HTR-8/SVneo (cell line): Measurements from ENCODE around the gene STMN1.

Source experiments
- DNase-seq: peaks from one replicate; pipeline ENCODE4 v3.0.0; 2011; ENCODE audit warnings: low spot score, mixed read lengths; ENCODE audit not compliant: insufficient read length
- FAIRE-seq: peaks from 2 replicates; lab custom pipeline; 2011; peaks lifted over from hg19 to GRCh38; lab: Jason Lieb, UNC

Gene STMN1

DNA sequence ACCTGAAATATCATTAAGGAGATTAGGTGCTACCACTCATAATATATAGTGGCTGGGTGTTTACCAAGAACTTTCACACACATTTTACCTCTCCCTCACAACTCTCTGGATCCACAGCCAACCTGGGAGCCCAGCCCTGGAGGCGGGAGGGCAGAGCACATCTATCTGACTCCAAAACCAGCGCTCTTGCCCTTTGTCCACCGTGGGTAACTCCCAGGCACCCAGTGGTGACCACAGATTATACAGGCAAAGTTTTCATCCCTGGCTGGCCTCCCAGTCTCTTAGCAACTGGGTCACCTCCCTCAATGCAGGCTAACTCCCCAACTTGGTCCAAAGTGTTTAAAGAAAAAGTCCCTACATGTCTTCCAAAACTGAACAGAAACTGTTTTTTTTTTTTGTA lies 33.1 kb downstream of the STMN1 start:
- no peak for DNase-seq
- FAIRE-seq: no peak

DNA sequence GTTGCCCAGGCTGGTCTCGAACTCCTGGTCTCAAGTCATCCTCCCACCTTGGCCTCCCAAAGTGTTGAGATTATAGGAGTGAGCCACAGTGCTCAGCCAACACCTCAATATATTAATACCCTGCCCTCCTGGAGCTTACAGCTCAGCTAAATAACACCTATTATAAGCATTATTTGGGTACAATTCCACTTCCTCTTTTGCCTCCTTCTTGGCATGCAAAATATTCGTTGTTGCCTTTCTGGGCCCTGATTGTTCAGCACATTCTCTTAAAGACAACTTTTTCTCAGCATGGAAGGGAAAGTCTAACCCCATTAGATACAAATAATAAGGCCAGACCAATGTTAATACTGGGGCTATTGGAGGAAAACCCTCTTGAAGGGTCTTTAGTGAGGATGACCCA lies 33.5 kb downstream of the STMN1 start:
- DNase-seq (no peak), FAIRE-seq (no peak)

DNA sequence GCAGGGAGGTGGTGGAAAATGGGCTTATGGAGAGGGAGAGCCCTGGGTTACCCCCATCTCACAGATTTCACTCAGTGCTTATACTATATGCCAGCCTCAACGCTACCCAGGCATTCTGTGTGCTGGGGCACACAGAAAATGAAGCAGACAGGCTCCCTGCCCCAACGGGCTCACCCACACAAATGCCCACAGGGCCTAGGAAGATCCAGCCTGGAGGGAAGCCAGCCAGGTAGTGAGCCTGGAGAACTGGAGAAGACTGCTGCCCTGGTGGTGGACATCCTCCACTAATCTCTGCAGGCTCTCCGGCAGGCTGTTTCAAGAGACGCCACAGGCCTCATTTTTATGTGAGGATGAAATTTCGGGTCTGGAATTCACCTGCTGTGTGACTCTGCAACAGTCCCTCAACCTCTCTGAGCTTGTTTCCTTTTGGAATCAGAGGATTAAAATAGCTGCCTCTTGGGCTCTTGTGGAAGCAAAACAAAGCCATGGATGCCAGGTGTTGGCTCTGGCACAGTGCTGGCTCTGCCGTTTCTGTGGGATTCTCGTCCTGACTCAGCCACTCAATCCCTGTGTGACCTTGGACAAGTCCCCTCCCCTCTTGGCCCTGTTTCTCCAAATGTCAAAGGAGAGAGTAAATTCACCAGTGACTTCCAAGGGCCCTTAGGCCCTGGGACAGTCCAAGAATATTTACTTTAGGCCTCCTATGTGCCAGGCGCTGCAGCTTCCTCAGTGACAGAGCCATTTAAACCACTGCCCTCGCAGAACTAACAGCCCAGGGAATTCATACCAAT lies 34.3 kb downstream of the STMN1 start:
- no peak for FAIRE-seq
- no peak for DNase-seq

DNA sequence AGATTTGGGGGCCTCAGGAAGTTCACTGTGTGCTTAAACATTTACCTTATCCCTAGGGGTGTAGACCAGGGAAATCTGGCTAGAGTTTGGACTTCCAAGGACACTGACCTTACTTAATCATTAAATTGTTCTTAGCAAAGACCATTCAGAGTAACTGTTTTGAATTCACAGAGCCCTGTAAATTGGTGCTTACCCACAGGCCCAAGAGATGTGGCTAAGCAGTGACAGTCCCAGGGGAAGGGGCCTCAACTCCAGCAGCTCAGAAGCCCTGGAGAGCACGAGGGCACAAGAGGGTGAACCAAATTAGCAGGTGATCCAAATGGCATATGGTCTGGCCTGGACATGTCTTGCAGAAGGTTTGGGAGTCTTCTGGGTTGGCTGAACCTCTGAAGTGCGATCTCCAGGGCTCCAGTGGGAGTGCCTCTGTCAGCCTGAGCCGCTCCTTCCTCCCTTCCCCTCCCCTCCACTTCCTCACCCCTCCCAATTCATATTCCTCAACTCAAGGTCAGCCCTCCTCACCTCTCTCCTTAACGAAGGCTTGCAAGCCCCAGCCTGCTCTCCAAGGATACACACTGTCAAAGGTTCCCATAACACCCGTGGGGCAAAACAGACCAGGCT lies 35.0 kb downstream of the STMN1 start:
- DNase-seq (no peak), FAIRE-seq (no peak)

DNA sequence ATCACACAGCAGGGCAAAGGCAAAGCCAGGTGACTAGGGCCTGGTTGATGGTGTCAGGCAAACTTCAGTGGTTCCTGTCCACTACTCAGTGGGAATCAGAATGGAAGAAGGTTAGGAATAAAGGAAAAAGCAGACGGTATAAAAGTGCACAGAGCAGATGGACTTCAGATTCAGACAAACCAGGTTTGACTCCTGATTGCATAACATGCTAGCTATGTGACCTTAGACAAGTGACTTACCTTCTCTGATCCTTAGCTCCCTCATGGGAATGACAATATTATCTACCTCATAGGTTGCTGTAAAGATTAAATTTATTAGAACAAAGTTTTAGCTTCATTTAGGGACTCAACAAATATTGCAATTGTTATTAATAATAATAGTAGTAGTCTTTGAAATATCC lies 35.6 kb downstream of the STMN1 start:
- DNase-seq (no peak), FAIRE-seq (no peak)

DNA sequence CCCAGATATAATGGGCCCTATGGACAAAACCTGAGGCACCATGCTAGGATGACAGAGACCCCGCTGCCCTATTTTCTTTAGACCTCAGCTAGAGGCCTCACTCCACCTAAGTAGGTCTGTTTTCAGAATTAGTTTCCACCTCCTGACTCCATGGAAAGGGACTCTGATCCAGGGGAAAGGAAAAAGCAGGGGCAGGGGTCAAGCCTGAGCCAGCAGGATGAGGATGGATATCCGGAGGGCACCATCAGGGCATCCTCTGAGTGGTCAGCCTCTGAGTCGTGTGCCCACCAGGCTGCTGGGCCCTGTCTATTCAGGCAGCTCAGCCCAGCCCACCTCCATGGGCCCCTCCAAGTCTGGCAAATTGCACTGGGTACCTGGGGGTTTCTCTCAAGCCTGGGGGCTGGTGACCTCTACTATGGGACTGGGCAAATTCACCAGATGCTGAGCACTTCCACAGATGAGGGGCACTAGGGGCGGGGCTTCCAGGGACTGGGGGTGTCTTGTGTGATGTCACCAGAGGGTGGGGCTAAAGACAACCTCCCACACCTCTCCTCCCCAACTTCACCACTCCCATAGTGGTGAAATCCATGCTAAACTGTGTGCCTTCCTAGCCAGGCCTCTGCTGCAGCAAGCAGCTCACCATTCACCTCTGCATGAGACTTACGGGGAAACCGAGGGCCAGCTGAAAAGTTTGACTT lies 36.2 kb downstream of the STMN1 start:
- FAIRE-seq (no peak), DNase-seq (no peak)

DNA sequence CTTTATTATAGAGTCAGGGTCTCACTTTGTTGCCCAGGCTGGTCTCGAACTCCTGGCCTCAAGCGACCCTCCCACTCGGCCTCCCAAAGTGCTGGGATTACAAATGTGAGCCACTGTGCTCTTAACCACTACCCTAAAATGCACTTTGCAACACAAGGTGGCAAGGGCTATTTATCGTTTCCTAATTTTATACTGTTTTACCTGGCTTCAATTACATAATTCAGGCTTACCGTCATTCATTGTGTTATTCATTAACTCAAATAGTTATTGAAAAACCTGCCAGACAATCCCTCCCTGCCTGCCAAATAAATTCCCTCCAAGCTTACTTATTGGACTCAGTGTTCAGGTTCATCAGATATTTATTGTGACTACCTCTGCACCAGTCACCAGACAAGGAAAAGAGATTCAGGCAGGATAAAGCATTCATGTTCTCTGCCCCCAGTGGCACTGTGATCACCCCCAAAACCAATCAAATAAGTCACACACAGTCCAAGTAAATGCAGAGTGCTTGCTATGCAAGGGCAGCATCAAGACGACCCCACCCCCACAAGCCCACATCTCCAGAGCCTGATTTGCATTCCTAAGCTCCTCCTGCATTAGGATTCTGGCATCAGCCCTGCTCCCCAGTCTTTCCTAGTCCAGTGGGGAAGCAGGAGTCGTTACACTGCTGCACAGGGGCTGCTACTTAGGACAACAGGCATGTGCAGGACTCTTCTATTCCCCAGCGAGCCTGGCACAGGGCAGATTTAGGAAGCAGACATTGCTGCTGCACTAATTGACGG lies 38.8 kb downstream of the STMN1 start:
- DNase-seq: no peak
- FAIRE-seq: no peak

DNA sequence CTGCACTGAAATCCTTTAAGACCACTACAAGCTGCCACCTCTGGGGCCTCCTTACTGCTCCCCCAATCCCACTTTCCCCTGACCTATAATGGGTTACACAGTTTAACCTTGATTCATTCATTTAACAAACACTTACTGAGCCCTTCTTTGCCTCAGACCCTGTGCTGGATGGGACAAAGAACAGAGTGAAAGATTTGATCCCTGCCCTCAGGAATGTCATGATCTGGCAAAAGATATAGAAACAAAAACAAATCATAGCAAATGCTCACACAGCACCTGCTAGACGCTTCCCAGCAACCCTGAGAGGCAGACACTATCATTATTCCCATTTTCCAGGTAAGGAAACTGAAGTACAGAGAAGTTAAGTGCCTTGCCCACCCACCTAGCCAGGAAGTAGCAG lies 39.9 kb downstream of the STMN1 start:
- DNase-seq (no peak), FAIRE-seq (no peak)

DNA sequence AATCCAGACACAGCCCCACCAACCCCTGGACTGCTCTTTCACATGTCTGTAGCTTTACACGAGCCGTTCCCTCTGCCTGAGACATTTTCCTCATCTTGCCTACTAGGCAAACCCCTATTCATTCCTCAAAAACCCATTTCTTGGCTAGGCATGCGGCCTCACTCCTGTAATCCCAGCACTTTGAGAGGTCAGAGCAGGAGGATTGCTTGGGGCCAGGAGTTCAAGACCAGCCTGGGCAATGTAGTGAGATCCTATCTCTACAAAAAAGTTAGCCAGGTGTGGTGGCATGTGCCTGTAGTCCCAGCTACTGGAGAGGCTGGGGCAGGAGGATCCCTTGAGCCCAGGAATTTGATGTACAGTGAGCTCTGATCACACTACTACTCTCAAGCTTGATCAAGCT lies 41.8 kb downstream of the STMN1 start:
- DNase-seq (no peak), FAIRE-seq (no peak)

DNA sequence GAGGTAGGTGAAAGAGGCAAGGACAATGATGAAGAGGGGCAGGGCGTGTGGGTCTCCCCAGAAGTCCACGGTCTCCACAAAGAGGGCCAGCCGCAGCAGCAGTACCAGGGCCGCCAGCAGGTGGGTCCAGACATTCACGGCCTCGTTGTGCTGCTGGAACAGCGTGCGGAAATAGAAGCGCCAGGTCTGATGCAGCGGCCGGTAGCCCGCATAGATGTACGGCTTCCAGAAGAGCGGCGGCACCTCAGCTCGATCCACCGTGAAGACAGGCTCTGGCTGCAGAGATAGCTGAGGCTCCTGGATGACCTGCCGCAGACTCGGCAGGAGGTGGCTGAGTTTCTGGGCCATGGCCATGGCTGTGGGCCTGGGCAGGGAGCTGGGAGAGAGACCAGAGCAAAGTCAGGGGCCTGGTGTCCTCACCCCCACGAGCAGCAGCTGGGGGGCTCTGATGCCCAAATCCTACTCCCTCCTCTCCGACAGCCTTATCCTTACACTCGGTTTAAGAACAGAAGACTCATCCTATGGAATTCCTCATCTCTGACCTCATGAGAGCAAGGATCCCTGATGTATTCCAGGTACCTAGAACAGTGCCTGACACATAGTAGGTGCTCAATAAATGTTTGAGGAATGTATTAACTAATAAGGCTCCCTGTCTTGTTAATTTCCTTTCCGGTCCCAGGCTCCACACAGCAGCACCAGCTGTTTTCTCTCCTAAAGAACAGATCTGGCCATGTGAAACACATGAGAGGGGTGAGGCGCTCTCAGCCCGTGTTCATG lies 42.5 kb downstream of the STMN1 start:
- no peak for FAIRE-seq
- DNase-seq: no peak

DNA sequence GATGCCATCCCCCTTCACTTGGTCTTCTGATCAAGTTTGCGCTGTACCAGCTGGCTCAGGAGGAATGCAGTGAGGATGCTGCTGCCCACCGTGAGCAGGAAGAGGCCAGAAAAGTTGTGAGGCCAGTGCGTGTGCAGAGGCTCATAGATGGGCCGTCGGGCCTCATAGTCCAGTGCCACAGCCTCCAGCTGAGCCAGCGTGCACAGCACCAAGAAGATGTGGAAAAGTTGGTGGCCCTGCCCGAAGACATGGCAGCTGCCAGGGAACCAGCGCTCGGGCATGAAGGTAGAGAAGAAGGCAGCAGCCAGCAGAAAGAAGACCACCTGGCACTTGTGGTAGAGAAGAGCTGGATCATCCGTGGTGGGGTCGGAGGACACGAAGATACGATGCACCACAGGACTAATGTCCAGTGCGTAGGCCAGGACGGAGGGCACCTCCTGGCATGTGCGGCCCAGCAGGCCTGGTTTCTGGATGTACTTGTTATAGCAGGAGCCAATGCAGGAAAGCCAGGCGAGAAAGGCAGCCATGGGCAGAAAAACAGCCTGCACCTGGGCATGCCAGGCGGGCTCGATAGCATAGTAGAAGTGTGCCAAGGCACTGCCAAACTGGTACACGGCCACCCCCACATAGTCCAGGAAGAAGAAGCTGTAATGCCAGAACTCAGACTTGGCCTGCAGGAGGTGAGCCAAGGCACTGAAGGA lies 43.3 kb downstream of the STMN1 start:
- DNase-seq (no peak), FAIRE-seq (no peak)

DNA sequence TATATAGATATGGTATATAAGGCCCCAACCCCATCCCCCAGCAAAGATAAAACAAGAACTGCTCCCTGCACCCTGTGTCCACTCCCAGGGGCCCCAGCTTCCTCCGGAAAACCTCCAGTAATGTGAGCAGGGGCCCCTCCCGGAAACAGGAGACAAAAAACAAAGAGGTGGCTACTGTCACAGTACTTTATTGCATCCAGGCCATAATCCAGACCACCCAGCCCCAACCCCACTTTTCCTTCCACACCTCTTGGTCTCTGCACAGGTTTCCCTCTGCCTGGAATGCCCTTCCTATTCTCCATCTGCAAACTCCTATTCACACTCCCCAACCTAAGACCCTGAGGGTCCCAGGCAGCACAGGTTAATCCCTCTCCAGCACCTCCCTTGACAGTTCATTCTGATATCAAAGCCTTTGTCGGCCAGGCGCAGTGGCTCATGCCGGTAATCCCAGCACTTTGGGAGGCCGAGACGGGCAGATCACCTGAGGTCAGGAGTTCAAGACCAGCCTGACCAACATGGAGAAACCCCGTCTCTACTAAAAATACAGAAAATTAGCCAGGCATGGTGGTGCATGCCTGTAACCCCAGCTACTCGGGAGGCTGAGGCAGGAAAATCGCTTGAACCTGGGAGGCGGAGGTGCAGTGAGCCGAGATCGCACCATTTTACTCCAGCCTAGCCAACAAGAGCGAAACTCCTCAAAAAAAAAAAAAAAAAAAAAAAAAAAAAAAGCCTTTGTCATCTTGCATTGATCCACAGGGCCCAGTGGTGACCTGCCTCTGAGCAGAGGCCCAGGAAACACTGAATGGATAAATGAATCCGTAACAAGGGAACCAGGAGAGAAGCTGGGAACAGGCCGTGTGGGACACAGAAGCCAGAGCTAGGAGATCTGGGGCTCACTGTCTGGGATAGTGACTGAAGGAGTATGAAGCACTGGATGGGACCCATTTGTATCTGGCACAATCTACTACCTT lies 44.6 kb downstream of the STMN1 start:
- DNase-seq (no peak), FAIRE-seq (no peak)

DNA sequence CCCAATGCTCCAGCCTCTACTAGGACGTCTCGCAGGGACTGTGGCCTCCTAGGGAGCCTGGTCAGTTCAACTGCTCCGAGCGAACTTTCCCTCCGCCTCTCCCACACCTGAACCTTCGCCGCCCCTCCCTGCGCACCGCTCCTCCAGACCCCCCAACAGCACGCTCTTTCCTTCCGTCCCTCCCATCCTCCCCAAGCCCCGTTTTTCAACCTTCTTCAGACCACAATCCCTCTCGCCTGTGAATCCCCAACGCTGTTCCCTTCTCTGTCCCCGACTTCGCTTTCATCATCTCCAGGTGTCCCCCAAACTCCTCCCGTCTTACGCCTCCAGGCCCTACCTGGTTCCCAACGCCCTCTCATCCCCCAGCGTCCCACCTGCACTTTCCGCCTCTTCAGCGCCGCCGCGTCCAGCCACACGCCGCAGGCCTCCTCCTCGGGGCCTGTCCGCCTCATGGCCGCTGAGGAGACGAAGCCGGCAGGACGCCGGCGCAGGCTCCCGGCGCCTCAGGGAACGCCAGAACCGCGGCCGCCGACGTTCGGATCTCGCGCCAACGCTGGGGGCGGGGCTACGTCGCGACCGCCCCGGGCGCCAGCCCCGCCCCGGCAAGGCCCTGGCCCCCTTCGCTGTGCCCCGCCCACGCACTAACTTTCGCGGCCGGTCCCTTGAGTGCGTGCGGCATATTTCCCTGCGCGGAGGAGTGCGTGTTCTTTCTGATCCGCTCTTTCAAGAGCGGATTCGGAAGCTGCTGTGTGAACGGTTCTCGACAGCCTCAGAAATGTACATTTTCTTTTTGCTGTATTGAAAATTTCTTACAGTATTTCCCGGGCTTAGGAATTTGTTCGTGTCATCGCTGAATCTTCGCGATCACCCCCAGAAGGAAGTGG lies 47.1 kb downstream of the STMN1 start, which contains the start of gene AUNIP:
Gene AUNIP, minus strand, starts transcription at position 552 of the 884 bp plus-strand sequence. Its CDS starts 100 bp downstream, at position 452.
- FAIRE-seq (peak; percentile 62), DNase-seq (peak; percentile 86)

DNA sequence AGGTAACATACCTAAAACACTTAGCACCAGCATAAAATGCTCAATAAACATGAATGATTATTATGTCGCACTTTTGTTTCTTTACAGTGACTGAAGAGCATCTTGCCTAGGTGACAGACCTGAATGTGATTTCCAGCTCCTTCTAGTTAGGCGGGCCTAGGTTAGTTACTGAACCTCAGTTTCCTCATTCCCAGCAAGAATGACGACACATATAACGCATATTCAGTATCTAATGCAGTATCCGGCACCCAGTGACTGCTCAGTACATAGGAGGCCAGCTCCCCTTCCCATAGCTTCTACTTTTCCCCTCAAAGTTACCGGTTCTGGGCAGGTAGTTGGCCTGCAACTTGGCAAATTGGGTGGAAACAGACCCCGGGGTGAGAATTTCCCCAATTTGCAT lies 47.7 kb downstream of the STMN1 start:
- no peak for DNase-seq
- no peak for FAIRE-seq

DNA sequence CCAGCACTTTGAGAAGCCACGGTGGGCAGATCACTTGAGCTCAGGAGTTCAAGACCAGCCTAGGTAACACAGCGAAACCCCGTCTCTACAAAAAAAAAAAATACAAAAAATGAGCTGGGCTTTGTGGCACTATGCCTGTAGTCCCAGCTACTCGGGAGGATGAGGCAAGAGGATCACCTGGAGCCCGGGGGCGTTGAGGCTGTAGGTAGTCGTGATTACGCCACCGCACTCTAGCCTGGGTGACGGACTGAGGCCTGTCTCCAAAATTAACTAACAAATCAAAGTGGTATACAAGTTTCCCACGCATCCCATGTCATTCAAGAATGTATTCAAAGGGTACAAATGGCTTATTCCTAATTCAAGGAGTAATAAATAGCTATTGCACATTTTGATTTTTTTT lies 49.4 kb downstream of the STMN1 start:
- no peak for DNase-seq
- no peak for FAIRE-seq

DNA sequence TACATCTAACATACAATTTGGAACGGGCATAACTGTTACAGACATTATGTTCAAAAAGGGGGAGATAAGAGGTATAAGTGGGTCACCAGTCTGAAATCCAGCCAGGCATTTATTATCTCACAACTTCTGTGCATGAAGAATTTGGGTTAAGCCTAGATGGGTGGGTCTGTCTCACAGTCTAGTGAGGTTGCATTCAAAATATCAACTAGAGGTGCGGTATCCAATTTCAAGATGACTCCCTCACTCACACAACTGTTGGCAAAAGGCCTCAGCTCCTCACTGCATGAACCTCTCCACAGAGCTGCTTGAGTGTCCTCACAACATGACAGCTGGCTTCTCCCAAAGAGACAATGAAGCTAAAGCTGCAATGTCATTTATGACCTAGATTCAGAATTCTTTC lies 51.7 kb downstream of the STMN1 start:
- FAIRE-seq: no peak
- DNase-seq: no peak
